DOHH2 (cell line): ENCODE measurements around the gene APAF1.

ENCODE experiments used
- CTCF ChIP-seq: fragments of 200-600 bp; sonication (generic); IDR thresholded peaks from one replicate; pipeline ENCODE4 v1.5.1; 2014; ENCODE audit warnings: antibody characterized with exemption, mild to moderate bottlenecking, low read depth, low read length; ENCODE audit not compliant: poor library complexity, severe bottlenecking
- EZH2phosphoT487 ChIP-seq: fragments of 200-600 bp; sonication (generic); IDR thresholded peaks from 2 replicates; pipeline ENCODE4 v1.6.1; 2017; ENCODE audit warnings: borderline replicate concordance, mild to moderate bottlenecking, antibody characterized with exemption, low read length, moderate library complexity, mixed read lengths

- no peak for TF ChIP-seq CTCF
- no peak for TF ChIP-seq EZH2phosphoT487
Measured at GRCh38 chr12:98769068-98769467, 124.0 kb downstream of the APAF1 start.
